Hepatic stellate cell (primary cell): ENCODE measurements around the gene LSM14A.
"Not testable (repeated sequence)": the region's sequence is repeated elsewhere in the genome, so short reads cannot be mapped to it uniquely, and the experiment has no call there.

ENCODE experiments used
- DNase-seq: peaks from one replicate; pipeline ENCODE4 v3.0.0; 2011; ENCODE audit warnings: low spot score

Gene LSM14A

DNA sequence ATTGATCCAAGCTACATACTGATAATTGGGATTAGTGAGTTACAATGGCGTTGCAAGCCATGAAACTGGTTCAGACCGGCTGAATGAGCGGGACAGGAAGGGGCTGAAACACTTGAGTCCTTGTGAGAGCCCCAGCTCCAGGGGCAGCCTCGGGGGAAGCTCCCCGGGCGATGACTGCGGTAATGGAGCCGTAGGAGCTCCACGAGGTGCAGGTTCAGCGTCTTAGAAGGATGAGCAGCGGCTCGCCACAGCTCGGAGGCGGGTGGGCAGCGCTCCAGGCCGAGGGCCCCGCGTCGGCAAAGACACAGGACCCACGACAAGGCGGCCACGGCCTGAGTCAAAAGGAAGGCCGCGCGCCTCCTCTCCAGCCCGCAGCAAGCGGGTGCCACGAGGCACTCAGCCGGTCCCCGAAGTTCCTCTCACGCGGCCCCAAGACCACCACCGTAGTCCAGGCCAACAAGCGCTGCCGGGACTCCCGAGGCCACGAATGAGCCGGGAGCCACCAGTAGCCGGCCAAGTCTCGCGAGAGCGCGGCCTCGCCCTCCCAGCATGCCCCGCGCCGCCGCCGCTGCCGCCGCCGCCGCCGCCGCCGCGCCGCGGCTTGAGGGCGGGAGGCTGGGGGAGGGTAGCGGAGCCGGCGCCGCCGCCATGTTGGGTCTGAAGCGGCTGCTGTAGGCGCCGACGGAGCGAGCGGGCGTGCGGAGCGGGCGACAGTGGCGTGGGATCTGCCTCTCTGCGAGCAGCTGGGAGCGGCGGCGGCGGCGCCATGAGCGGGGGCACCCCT is at the start of gene LSM14A:
LSM14A (plus strand) TSS at position 628 of the 784 bp plus-strand sequence; CDS start at position 767, 139 bp downstream.
- DNase-seq = peak; percentile 93

DNA sequence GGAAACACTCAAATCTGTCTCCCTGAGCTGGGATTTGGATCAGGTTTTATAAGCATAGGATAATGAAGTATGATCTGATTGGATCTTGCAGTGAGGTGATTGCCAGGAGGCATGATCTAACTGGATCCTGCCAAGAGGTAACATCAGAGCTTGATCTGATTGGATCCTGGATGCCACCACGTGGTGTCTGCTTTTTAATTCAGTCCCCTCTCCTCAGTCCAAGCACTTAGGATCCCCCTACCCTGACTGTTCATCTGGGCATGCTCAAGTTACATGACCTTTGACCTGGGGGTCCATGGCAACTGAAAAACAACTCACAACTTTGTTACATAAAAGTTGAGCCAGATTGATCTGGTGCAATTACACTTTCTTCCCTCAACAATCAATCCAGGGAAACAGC is 47.5 kb upstream of the LSM14A start:
- no peak for DNase-seq

DNA sequence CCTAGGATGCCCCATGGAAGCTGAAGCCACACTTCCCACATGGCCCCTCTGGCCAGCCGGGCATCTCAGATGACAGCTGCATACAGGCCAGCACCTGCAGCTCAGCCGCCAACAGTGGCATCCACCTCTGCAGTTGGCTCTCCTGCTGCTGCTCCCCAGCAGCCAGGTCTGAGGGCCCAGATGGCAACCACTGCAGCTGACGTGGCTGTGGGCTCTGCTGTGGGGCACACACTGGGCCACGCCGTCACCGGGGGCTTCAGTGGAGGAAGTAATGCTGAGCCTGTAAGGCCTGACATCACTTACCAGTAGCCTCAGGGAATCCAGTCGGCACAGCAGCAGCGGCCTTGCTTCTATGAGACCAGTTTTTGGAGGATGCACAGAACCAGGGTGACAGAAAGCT is 45.3 kb upstream of the LSM14A start:
- DNase-seq = no peak

DNA sequence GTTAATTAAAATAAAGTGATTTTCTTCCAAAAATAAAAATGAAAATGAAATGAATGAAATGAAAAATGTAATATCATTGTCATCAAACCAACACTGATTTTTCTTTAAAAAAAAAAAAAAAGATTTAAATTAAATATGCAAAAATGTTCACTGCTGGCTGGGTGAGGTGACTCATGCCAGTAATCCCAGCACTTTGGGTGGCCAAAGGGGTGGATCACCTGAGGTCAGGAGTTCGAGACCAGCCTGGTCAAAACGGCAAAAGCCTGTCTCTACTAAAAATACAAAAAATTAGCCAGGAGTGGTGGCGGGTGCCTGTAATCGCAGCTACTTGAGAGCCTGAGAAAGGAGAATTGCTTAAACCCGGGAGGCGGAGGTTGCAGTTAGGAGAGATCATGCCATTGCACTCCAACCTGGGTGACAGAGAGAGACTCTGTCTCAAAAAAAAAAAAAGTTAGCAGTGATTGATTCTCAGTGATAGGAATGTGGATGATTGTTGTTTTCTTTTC is 44.6 kb upstream of the LSM14A start:
- no peak for DNase-seq

DNA sequence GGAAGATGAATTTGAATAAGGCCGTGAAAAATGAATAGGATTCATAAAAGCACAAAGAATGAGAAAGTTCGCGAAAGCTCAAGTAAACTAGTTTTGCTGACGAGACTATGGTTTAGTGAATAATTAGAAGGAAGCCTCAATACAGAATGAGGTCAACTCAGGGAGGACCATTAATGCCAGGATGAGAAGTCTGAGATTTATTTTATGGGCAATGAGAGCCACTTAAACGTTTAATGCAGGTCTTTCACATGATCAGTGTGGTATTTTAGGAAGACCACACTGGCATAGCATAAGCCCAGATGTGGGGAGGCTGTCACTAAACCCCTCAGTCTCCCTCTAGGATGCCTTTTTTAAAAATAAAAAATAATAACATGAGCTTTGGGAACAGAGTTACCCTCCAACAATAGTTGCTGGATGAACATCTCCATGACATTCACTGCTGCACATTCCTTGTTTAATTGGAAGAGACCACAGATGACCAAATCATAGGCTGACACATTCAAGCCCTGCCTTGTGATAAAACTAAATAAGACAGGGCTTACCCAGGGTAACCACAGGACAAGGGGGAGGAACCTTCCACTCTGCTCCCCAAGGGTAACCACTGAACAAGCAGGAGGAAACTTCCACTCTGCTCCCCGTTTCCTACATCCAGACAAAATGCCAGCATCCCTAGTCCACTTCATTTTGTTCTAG is 43.6 kb upstream of the LSM14A start:
- DNase-seq = no peak

DNA sequence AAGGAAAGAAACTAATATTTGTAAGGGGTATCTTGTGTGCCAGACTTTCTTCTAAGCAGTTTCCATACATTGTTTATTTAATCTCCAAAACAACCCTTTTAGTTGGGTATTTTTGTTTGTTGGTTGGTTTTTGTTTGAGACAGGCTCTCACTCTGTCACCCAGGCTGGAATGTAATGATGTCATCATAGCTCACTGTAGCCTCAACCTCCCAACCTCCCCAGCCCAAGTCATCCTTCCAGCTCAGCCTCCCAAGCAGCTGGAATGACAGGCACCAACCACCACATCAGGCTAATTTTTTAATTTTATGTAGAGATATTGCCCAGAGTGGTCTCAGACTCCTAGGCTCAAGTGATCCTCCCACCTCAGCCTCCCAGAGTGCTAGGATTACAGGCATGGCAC is 41.2 kb upstream of the LSM14A start:
- DNase-seq = no peak

DNA sequence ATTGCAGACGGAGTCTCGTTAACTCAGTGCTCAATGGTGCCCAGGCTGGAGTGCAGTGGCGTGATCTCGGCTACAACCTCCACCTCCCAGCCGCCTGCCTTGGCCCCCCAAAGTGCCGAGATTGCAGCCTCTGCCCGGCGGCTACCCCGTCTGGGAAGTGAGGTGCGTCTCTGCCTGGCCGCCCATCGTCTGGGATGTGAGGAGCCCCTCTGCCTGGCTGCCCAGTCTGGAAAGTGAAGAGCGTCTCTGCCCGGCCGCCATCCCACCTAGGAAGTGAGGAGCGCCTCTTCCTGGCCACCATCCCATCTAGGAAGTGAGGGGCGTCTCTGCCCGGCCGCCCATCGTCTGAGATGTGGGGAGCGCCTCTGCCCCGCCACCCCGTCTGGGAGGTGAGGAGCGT is 40.2 kb upstream of the LSM14A start:
- DNase-seq = not testable (repeated sequence)

DNA sequence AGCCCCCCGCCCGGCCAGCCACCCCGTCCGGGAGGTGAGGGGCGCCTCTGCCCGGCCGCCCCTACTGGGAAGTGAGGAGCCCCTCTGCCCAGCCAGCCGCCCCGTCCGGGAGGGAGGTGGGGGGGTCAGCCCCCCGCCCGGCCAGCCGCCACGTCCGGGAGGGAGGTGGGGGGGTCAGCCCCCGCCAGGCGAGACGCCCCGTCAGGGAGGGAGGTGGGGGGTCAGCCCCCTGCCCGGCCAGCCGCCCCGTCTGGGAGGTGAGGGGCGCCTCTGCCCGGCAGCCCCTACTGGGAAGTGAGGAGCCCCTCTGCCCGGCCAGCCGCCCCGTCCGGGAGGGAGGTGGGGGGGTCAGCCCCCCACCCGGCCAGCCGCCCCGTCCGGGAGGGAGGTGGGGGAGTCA is 39.6 kb upstream of the LSM14A start:
- not testable (repeated sequence) for DNase-seq

DNA sequence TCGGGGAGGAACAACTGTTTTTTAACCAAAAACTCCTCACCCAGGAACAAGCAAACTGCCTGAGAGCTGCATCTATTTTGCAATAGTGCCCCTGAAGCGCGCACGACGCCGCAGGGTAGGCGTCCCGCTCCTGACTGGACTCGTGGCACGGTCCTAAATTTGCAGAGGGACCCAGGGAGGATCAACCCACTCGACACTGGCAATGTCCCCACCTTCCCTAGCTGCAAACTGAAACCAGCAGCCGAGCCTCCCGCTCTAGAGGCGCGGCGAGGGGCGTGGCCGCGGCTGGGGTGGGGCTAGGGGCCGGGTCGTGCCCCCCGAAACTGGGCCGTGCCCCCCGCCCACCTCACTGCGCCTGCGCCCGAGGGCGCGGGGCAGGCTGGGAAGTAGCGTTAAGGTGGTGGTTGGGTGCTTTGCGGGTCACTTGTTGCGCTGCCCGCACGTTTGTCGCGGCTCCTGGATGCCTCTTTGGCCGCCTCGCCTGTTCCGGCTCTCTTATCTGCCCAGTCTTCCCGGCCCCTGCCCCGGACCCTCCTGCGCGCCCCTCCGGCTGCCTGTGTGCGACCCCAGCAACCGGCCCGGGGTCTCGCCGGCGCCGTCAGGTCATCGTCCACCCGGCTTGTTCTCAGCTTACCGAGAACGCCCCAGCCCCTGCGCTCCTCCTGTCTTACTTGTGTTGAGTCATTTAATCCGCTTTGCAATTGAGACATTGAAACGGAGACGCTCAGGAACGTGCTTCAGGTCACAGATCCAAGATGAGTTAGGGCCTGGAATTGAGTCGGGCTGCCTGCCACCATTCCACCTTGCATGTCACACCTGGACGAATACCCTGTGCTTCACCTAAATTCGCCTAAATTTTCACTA is 37.9 kb upstream of the LSM14A start:
- DNase-seq = peak; percentile 85

DNA sequence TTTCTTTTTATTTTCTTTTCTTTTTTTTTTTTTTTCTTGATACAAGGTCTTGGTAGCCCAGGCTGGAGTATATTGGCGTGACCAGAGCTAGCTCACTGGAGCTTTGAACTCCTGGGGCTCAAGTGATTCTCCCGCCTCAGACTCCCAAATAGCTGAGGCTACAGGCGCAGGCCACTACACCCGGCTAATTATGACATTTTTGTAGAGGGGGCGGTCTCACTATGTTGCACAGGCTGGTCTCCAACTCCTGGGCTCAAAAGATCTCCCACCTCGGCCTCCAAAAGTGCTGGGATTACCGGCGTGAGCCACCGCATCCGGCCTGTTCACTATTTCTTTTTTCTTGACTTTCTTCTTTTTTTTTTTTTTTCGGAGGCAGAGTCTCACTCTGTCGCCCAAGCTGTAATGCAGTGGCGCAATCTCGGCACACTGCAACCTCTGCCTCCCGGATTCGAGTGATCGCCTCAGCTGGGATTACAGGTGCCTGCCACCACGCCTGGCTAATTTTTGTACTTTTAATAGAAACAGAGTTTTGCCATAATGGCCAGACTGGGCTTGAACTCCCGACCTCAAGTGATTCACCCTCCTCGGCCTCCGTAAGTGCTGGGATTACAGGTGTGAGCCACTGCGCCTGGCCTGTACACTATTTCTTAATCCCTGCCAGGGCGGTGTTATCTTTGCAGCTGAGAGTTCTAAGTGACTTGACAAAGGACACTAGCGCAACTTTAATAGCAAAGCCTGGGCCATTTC is 37.1 kb upstream of the LSM14A start:
- no peak for DNase-seq

DNA sequence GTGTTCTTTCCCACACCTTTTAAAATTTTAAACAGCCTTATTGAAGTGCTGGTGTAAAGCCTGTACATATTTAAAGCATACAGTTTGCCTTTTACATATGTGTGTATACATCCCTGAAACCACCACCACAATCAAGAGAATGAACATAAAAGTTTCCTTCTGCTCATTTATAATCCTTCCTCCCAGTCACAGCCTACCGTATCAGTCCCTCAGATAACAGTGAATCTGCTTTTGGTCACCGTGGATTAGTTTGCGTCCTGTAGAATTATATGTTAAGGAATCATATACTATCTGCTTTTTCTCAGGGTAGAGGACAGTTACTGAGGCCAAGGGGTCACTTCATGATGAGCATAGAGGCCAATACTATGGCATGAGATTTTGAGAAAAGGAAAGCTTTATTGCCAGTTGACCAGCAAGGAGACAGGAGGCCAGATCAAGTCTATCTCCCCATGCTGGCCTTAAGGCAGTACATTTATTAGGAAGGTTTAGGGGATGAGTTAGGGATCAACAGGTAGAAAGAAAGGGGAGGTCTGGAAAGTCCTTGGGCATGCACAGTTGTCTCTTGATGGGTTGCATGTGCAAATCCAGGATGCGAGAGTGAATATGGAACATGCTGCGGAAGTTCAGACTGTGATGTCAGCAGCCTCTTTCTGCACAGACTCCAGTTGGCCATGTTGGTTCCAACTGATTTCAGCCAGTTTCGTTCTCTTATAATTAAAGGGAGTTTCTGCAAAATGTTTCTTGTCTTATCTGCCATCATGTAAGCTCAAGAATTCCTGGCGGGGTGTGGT is 36.3 kb upstream of the LSM14A start:
- no peak for DNase-seq

DNA sequence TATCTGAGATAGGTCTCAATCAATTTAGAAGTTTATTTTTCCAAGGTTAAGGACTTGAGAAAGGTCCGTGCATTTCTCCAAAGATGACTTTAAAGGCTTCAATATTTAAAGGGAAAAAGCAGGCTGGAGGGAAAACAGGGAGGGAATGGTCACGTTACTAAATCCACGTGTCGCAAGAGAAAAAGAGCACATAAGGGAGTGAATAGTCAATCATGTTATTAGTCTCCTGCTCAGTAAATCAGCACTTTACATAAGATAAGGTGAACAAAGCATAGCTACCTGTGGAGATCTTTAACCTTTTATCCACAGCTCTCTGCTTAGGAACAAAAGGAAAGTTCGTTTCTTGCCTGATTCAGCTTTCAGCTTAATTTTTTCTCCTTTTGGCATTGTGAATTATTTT is 31.3 kb upstream of the LSM14A start:
- no peak for DNase-seq

DNA sequence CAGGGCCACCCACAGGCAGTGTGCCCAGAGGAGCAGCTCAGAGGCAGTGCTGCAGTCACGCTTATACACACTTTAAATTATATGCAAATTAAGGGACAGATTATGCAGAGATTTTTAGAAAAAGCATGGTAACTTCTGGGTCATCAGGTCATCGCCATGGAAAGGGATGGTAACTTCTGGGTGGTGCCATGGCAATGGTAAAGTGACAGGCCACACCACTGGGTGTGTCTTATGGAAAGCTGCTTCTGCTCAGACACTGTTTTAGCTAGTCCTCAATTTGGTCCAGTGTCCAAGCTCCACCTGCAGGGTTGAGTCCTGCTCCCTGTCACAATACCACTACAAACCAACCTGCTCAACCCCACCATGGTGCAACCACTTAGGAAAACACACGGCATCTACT is 29.9 kb upstream of the LSM14A start:
- no peak for DNase-seq

DNA sequence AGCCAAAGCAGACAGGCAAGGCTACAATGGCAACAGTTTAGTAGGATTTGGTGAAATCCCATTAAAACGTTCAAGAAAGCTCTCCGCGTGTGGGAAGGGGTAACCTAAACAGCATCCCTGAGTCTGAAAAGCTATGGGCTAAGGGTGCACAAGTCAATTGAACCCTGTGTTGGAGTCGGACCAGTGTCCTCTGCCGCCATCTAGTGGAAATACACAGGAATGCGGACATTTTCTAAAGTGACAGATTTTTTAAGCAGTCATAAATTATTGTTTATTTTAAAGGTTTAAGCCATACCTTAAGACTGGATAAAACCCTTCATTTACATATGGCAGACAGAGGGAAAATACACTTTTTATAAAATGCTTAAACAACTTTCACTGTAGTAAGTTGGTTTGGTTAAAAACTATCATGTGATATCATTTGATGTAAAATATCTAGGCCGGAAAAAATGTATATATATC is 26.5 kb upstream of the LSM14A start:
- DNase-seq = peak; percentile 40

DNA sequence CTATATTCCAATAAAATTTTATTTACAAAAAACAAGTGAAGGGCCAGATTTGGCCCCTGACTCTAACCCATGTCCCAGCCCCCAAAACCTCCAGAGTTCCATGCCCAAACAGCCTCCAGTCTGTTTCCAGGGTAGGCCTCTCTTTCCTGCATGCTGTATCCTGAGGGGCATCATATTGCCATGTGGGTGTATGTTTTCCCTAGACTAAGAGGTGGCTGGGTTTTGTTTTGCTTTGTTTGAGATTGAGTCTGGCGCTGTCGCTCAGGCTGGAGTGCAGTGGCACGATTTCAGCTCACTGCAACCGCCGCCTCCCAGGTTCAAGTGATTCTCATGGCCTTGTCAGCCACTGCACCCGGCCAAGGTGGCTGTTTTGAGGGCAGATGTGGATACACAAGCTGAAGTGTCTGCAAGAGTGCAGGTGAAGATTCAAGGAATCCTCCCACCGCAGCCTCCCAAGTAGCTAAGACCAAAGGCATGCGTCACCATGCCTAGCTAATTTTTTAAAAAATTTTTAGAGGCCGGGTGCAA is 23.6 kb upstream of the LSM14A start:
- no peak for DNase-seq

DNA sequence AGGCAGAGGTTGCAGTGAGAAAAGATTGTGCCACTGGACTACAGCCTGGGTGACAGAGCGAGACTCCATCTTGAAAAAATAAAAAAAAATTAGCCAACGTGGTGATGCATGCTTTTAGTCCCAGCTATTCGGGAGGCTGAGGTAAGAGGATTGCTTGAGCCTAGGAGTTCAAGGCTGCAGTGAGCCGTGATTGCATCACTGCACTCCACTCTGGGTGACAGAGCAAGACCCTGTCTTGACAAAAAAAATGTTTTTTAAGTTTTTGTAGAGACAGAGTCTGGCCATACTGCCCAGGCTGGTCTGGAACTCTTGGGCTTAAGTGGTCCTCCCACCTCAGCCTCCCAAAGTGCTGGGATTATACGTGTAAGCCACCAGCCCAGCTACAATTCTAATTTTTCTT is 22.4 kb upstream of the LSM14A start:
- no peak for DNase-seq

DNA sequence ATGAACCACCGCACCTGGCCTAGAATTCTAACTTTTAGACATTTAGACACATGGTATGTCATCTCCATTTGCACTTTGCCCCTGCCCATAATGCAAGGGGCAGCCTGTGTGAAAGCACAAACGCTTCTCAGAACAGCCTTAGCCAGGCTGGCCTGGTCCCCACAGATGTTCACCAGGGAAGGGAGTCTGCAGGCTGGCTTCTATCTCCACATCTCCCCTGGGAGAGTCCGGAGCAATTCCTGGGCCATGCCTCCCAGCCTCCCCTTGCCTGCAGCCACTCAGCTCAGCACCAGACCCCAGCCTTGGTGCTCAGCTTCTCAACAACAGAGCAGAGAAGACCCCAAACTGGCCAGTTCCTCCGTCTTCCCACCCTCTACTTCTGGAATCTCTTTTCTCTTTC is 21.7 kb upstream of the LSM14A start:
- no peak for DNase-seq

DNA sequence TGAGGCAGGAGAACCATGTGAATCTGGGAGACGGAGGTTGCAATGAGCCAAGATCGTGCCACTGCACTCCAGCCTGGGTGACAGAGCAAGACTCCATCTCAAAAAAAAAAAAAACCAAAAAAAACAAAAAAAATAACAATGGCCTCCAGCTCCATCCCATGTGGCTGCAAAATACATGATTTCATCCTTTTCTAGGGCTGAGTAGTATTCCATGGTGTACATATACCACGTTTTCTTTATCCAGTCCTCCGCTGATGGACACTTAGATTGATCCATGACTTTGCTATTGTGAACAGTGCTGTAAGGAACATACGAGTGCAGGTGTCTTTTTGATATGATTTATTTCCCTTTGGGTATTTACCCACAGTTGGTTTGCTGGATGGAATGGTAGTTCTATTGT is 20.9 kb upstream of the LSM14A start:
- DNase-seq = no peak

DNA sequence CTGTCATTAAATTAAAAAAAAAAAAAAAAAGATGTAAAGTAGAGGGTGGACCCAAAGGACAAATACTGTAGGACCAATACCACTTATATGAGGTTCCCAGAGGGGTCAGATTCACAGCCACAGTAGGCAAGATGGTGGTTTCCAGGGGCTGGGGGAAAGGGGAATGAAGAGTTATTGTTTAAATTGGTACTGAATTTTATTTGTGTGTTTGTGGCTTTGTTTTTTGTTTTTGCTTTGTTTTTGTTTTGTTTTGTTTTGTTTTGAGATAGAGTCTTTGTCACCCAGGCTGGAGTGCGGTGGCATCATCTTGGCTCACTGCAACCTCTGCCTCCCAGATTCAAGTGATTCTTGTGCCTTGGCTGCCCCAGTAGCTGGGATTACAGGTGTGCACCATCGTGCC is 17.9 kb upstream of the LSM14A start:
- no peak for DNase-seq

DNA sequence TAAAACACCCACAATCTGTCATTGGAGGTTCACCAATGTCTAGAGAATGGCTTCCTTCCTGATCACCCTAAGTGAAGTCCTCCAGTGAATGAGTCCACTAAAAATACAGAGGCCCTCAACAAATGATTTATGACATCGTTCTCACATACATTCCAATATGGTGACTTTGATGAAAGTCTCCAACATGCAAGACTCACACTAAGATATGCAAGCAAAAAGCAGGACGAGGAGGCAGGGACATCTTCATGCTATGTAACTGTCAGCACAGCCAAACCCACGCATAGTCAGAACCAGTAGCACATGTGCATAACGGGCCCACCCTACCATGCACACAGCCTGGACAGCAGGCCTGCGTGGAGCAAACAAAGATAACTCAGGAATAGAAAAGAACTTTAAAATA is 16.6 kb upstream of the LSM14A start:
- peak; percentile 25 for DNase-seq

DNA sequence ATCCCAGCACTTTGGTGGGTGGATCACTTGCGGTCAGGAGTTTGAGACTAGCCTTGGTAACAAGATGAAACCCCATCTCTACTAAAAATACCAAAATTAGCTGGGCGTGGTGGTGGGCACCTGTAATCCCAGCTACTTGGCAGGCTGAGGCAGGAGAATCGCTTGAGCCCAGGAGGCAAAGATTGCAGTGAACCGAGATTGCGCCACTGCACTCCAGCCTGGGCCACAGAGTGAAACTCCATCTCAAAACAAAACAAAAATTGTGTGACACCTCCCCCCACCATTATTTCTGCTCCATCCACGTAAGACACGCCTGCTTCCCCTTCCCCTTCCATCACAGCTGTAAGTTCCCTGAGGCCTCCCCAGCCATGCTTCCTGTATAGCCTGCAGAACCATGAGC is 13.3 kb upstream of the LSM14A start:
- DNase-seq = not testable (repeated sequence)
